Measurements from ENCODE around the gene COA3.

COA3 gene

GRCh38 chr17:42750739-42751344 lies 47.7 kb downstream of the COA3 start:
- no peak for DNase-seq (ENCODE audit: low spot score)

GRCh38 chr17:42748908-42749798 lies 49.4 kb downstream of the COA3 start:
- DNase-seq (ENCODE audit: low spot score), result no peak

- DNase-seq (ENCODE audit: low spot score), result no peak
Measured at GRCh38 chr17:42748202-42748907, 50.1 kb downstream of the COA3 start.
